Heart left ventricle (tissue), 16 donors: ENCODE measurements around the gene SEL1L. TPM values are rescaled to one million over a fixed set of nuclear protein-coding genes. Genes with fewer than 3 reads are reported as not detected.

ENCODE experiments used
- ATAC-seq, 4 donors: fragments of 200-7000 bp; cut with Tn5 transposase; one replicate each; pipeline ENCODE4 v1.9.1; 2020 to 2022; ENCODE audit warnings: moderate library complexity in 4 of 4, mild to moderate bottlenecking in 3 of 4, moderate number of reproducible peaks in 1 of 4
- DNase-seq, 5 donors: peaks; one replicate each; pipeline ENCODE4 v3.0.0-alpha.2; 2020
- H3K27ac ChIP-seq, 12 donors: fragments of 200-600 bp; sonication (generic) in 4 of 12; one replicate each; pipeline versions ENCODE4 v1.5.0 to v1.8.0; 2016 to 2022; ENCODE audit warnings: mild to moderate bottlenecking in 2 of 12
- H3K27me3 ChIP-seq, 9 donors: fragments of 200-600 bp; sonication (generic) in 2 of 9; one replicate each; pipeline versions ENCODE4 v1.5.1 to v1.8.0; 2016 to 2022; ENCODE audit warnings: mild to moderate bottlenecking in 3 of 9
- H3K36me3 ChIP-seq, 9 donors: fragments of 200-600 bp; sonication (generic) in 2 of 9; one replicate each; pipeline versions ENCODE4 v1.5.0 to v1.8.0; 2018 to 2022; ENCODE audit warnings: mild to moderate bottlenecking in 2 of 9
- H3K4me1 ChIP-seq, 12 donors: fragments of 200-600 bp; sonication (generic) in 4 of 12; one replicate each; pipeline versions ENCODE4 v1.5.0 to v1.8.0; 2016 to 2022; ENCODE audit warnings: mild to moderate bottlenecking in 3 of 12
- H3K4me3 ChIP-seq, 12 donors: fragments of 200-600 bp; sonication (generic) in 4 of 12; one replicate each; pipeline versions ENCODE4 v1.5.0 to v1.8.0; 2017 to 2022; ENCODE audit warnings: mild to moderate bottlenecking in 9 of 12, moderate library complexity in 4 of 12
- H3K9me3 ChIP-seq, 12 donors: fragments of 200-600 bp; sonication (generic) in 4 of 12; one replicate each; pipeline versions ENCODE4 v1.5.0 to v1.8.0; 2016 to 2022; ENCODE audit warnings: mild to moderate bottlenecking in 1 of 12
- CTCF ChIP-seq, 12 donors: fragments of 200-600 bp; sonication (generic) in 4 of 12; IDR thresholded peaks; one replicate each; pipeline versions ENCODE4 v1.5.0 to v1.8.0; 2018 to 2022; ENCODE audit warnings: antibody characterized with exemption in 12 of 12, mild to moderate bottlenecking in 5 of 12
- POLR2A ChIP-seq, 2 donors: fragments of 450-650 bp; IDR thresholded peaks; one replicate each; pipeline ENCODE4 v1.6.1; 2017; ENCODE audit warnings: antibody characterized with exemption in 2 of 2, mild to moderate bottlenecking in 2 of 2, moderate library complexity in 2 of 2
- WGBS, 4 donors: extraction: QIAGEN DNeasy Blood & Tissue Kit in 2 of 4; methylation state at CpG; one replicate each; pipeline versions ENCODE4 v1.1.5 to v1.1.7; 2013 to 2018; 5-methylcytosine and 5-hydroxymethylcytosine counted together
- intact Hi-C, 10 donors: fragments of 100-400 bp; cut with DNase I; formaldehyde crosslinking; loops; one replicate each; pipeline versions ENCODE4 v1.11.1 to v1.14.2; 2022
- polyA plus RNA-seq, 2 donors: library from polyadenylated mRNA; stranded (reverse); fragments of 200-250 nt; gene quantifications; one replicate each; pipeline ENCODE4 v1.2.3, GENCODE V29; 2013
- total RNA-seq, 9 donors: library from RNA; depleted of rRNA in 2 of 9; stranded (reverse); fragments of >200 nt in 2 of 9; fragmentation: NEBNext Ultra II Directional in 3 of 9; extraction: Animal tissue kit (Norgen Biotek cat#: 25700) in 3 of 9; gene quantifications; one replicate each; pipeline versions ENCODE4 v1.1.0 to v1.2.4, GENCODE V29; 2016 to 2023
- donor health status: ischemic (EF 13 %, LVEDD 7.1; RV severe dilation, severe dysfunction).
- donor health status: healthy with polysubstance abuse.
- donor health status: DM: no; HTN: yes; CAD: no.
- donor health status: DM: no; HTN: no; CAD: no.
- donor health status: ischemic (EF 25% LVEDD 6.9; RV normal size, moderate dysfunction).
- donor health status: ischemic (EF 25% LVEDD 5.7; RV mildly dilated, moderate dysfunction).
- donor health status: healthy.
- donor health status: DM: yes; HTN: yes; CAD: no.
- donor health status: ischemic (EF 35%, LVEDD 5.7; RV mildly dilated, moderate dysfunction).
- donor health status: nonischemic (EF 11% LVEDD 7.7; RV severe dilation, severe dysfunction).
- donor health status: DM: yes; HTN: yes; CAD: no.
- donor health status: PGD.
- donor health status: ischemic (EF 29% LVEDD 5.4; RV normal size, mild dysfunction).
- donor health status: nonischemic (EF 23%, LVEDD 6.1; RV moderate dilation, normal function).

Gene SEL1L
- total and polyA plus RNA-seq, 11 donors: 9.4 to 86.5 (median 57.1) TPM

- H3K4me3 ChIP-seq: no peak overlapping the region
- DNase-seq (no peak), ATAC-seq (no peak)
- no peak overlapping the region for H3K27ac ChIP-seq
- no peaks in the 10 kb centered on the region for H3K4me1 ChIP-seq
- TF ChIP-seq CTCF (IDR thresholded peaks at IDR 0.05) (no peak), POLR2A (IDR thresholded peaks at IDR 0.05) (no peak)
- H3K27me3 ChIP-seq: no peaks in the 10 kb centered on the region
- WGBS, 4 donors: 32 to 50% (median 46%) methylated on average over 3 of the region's 3 CpGs
- intact Hi-C loops: no loop called here
- peaks cover 0 to 5% (median 0%) of the 10 kb centered on the region in 12 donors for H3K9me3 ChIP-seq
- H3K36me3 ChIP-seq: no peaks in the 10 kb centered on the region
Observed at GRCh38 chr14:81559385-81559784, 25.7 kb upstream of the SEL1L start.

GRCh38 chr14:81557146-81557545, 23.5 kb upstream of the SEL1L start:
- Histone ChIP-seq H3K4me3 (no peak overlapping the region), H3K36me3 (no peaks in the 10 kb centered on the region), H3K27ac (no peak overlapping the region), H3K4me1 (no peaks in the 10 kb centered on the region), H3K9me3 (peaks cover 0 to 5% (median 0%) of the 10 kb centered on the region in 12 donors), H3K27me3 (no peaks in the 10 kb centered on the region)
- intact Hi-C loops: no loop called here
- ATAC-seq (no peak), DNase-seq (no peak)
- 70 to 89% (median 77%) methylated on average over 1 of the region's 1 CpG for WGBS, 4 donors
- no peak for TF ChIP-seq POLR2A (IDR thresholded peaks at IDR 0.05)
- no peak for TF ChIP-seq CTCF (IDR thresholded peaks at IDR 0.05)

- Histone ChIP-seq H3K9me3 (peaks cover 0 to 5% (median 0%) of the 10 kb centered on the region in 12 donors), H3K36me3 (no peaks in the 10 kb centered on the region), H3K27me3 (no peaks in the 10 kb centered on the region), H3K4me3 (no peak overlapping the region), H3K27ac (no peak overlapping the region), H3K4me1 (no peaks in the 10 kb centered on the region)
- intact Hi-C loops: no loop called here
- TF ChIP-seq CTCF (IDR thresholded peaks at IDR 0.05): no peak
- no peak for TF ChIP-seq POLR2A (IDR thresholded peaks at IDR 0.05)
- DNase-seq: no peak
- no peak for ATAC-seq
- 77 to 81% (median 79%) methylated on average over 2 of the region's 2 CpGs for WGBS, 4 donors
Observed at GRCh38 chr14:81555684-81556083, 22.0 kb upstream of the SEL1L start.

- 78 to 79% (median 78%) methylated on average over 4 of the region's 4 CpGs for WGBS, 4 donors
- no peak for ATAC-seq
Observed at GRCh38 chr14:81555051-81555450, 21.4 kb upstream of the SEL1L start.

More at GRCh38 chr14:81555051-81555450, 21.4 kb upstream of the SEL1L start:
- Histone ChIP-seq H3K4me3 (no peak overlapping the region), H3K9me3 (peaks cover 0 to 5% (median 0%) of the 10 kb centered on the region in 12 donors), H3K27ac (no peak overlapping the region), H3K4me1 (no peaks in the 10 kb centered on the region), H3K27me3 (no peaks in the 10 kb centered on the region), H3K36me3 (no peaks in the 10 kb centered on the region)
- intact Hi-C loops: no loop called here
- TF ChIP-seq CTCF (IDR thresholded peaks at IDR 0.05): no peak
- TF ChIP-seq POLR2A (IDR thresholded peaks at IDR 0.05): no peak
- DNase-seq: no peak
